Measurements from ENCODE around the gene SGTB.
A peak's percentile ranks its signal among the peaks of the same experiment; 100 is the strongest.

SGTB gene

GRCh38 chr5:65721720-65722574, at the start of gene SGTB, which contains the start of gene NLN:
SGTB (minus strand) TSS chr5:65722109; CDS start chr5:65720807, 1,302 bp downstream.
NLN (plus strand) TSS chr5:65722205; CDS start chr5:65722374, 169 bp downstream.
- DNase-seq, result peak; percentile 86 to 90

GRCh38 chr5:65771266-65771665, 49.4 kb upstream of the SGTB start:
- DNase-seq, result no peak

GRCh38 chr5:65769539-65769938, 47.6 kb upstream of the SGTB start:
- DNase-seq, result no peak

GRCh38 chr5:65768723-65769346, 46.9 kb upstream of the SGTB start:
- DNase-seq, result no peak

- DNase-seq, result no peak
These were observed 45.7 kb upstream of the SGTB start for GRCh38 chr5:65767565-65767964.

GRCh38 chr5:65766781-65767180, 44.9 kb upstream of the SGTB start:
- no peak for DNase-seq

- DNase-seq, result peak in 1 of 2 donors; percentile 49
These were observed 44.3 kb upstream of the SGTB start for GRCh38 chr5:65766175-65766574.

- DNase-seq, result no peak
These were observed 43.7 kb upstream of the SGTB start for GRCh38 chr5:65765582-65765981.

- DNase-seq, result no peak
These were observed 40.3 kb upstream of the SGTB start for GRCh38 chr5:65762234-65762633.

GRCh38 chr5:65760504-65761275, 38.8 kb upstream of the SGTB start:
- no peak for DNase-seq

GRCh38 chr5:65758546-65759144, 36.7 kb upstream of the SGTB start:
- no peak for DNase-seq

- no peak for DNase-seq
These were observed 31.3 kb upstream of the SGTB start for GRCh38 chr5:65753189-65753588.

- DNase-seq, result no peak
These were observed 29.0 kb upstream of the SGTB start for GRCh38 chr5:65750938-65751337.

- no peak for DNase-seq
These were observed 28.0 kb upstream of the SGTB start for GRCh38 chr5:65749956-65750355.

GRCh38 chr5:65749221-65749844, 27.4 kb upstream of the SGTB start:
- no peak for DNase-seq

GRCh38 chr5:65742565-65743231, 20.8 kb upstream of the SGTB start:
- DNase-seq, result peak; percentile 33 to 63

GRCh38 chr5:65739162-65739561, 17.3 kb upstream of the SGTB start:
- no peak for DNase-seq

GRCh38 chr5:65738305-65738704, 16.4 kb upstream of the SGTB start:
- no peak for DNase-seq

GRCh38 chr5:65737842-65738241, 15.9 kb upstream of the SGTB start:
- no peak for DNase-seq

GRCh38 chr5:65736011-65736410, 14.1 kb upstream of the SGTB start:
- DNase-seq, result peak in 1 of 2 donors; percentile 66

GRCh38 chr5:65734921-65735320, 13.0 kb upstream of the SGTB start:
- peak; percentile 66 to 86 for DNase-seq

Measured in inflammatory macrophage treated with lipopolysaccharide for 1 hour (primary cell).